GM03348 (cell line): ENCODE data around the gene DUSP6.

Experiments used
- DNase-seq: peaks from one replicate; pipeline ENCODE4 v3.0.0; 2012; ENCODE audit warnings: low spot score

DUSP6 gene

GRCh38 chr12:89328151-89329030 is 23.9 kb downstream of the DUSP6 start:
- DNase-seq, result no peak

GRCh38 chr12:89327486-89328094 is 24.7 kb downstream of the DUSP6 start:
- no peak for DNase-seq

- no peak for DNase-seq
These were observed 25.9 kb downstream of the DUSP6 start for GRCh38 chr12:89326239-89327040.

GRCh38 chr12:89325495-89325894 is 26.8 kb downstream of the DUSP6 start:
- DNase-seq, result no peak

- no peak for DNase-seq
These were observed 27.9 kb downstream of the DUSP6 start for GRCh38 chr12:89324437-89324836.

- no peak for DNase-seq
These were observed 28.6 kb downstream of the DUSP6 start for GRCh38 chr12:89323568-89324218.

- no peak for DNase-seq
These were observed 31.6 kb downstream of the DUSP6 start for GRCh38 chr12:89320735-89321134.

- no peak for DNase-seq
These were observed 32.7 kb downstream of the DUSP6 start for GRCh38 chr12:89319606-89320005.

GRCh38 chr12:89319122-89319521 is 33.2 kb downstream of the DUSP6 start:
- DNase-seq, result peak; percentile 31

- DNase-seq, result no peak
These were observed 35.6 kb downstream of the DUSP6 start for GRCh38 chr12:89316705-89317139.

GRCh38 chr12:89314060-89314761 is 38.1 kb downstream of the DUSP6 start:
- DNase-seq, result no peak

GRCh38 chr12:89311703-89312293 is 40.5 kb downstream of the DUSP6 start:
- DNase-seq, result no peak

GRCh38 chr12:89309815-89310214 is 42.5 kb downstream of the DUSP6 start:
- DNase-seq, result no peak

- DNase-seq, result no peak
These were observed 42.9 kb downstream of the DUSP6 start for GRCh38 chr12:89309440-89309802.

GRCh38 chr12:89307474-89308253 is 44.6 kb downstream of the DUSP6 start:
- DNase-seq, result no peak

- no peak for DNase-seq
These were observed 45.4 kb downstream of the DUSP6 start for GRCh38 chr12:89306827-89307473.

- no peak for DNase-seq
These were observed 46.9 kb downstream of the DUSP6 start for GRCh38 chr12:89305373-89305772.

GRCh38 chr12:89299931-89300330 is 52.4 kb downstream of the DUSP6 start:
- no peak for DNase-seq

GRCh38 chr12:89299417-89299816 is 52.9 kb downstream of the DUSP6 start:
- DNase-seq, result no peak
